HEK293T (cell line): ENCODE measurements around the gene PIGU.

ENCODE experiments used
- CTCF ChIA-PET: fragments of 350-600 bp; formaldehyde crosslinking; extraction: SDS; loops from one replicate; lab custom pipeline; 2021; ENCODE audit warnings: antibody characterized with exemption, inconsistent platforms; lab: Yijun Ruan, JAX
- POLR2A ChIA-PET: fragments of 350-600 bp; formaldehyde crosslinking; extraction: SDS; loops from one replicate; lab custom pipeline; 2020; ENCODE audit warnings: antibody characterized with exemption, inconsistent platforms; lab: Yijun Ruan, JAX
- DNase-seq: peaks from one replicate; pipeline ENCODE4 v3.0.0; 2012; ENCODE audit warnings: mixed read lengths; ENCODE audit errors: extremely low spot score
- ARNT ChIP-seq: fragments of 450-650 bp; IDR thresholded peaks from 2 replicates; pipeline ENCODE4 v1.6.1; 2017; ENCODE audit warnings: mild to moderate bottlenecking
- BHLHE40 ChIP-seq: fragments of 450-650 bp; IDR thresholded peaks from 2 replicates; pipeline ENCODE4 v1.6.1; 2016; ENCODE audit warnings: mild to moderate bottlenecking, moderate library complexity, borderline replicate concordance
- CTBP1 ChIP-seq: fragments of 450-650 bp; IDR thresholded peaks from 2 replicates; pipeline ENCODE4 v1.6.1; 2016; ENCODE audit warnings: borderline replicate concordance
- ELF4 ChIP-seq: fragments of 450-650 bp; IDR thresholded peaks from 2 replicates; pipeline ENCODE4 v1.6.1; 2017; ENCODE audit warnings: antibody characterized with exemption
- FOXA1 ChIP-seq: fragments of 450-650 bp; IDR thresholded peaks from 2 replicates; pipeline ENCODE4 v1.6.1; 2016; ENCODE audit warnings: mild to moderate bottlenecking
- FOXK2 ChIP-seq: fragments of 450-650 bp; IDR thresholded peaks from 2 replicates; pipeline ENCODE4 v1.6.1; 2016; ENCODE audit warnings: mild to moderate bottlenecking
- FOXM1 ChIP-seq: fragments of 450-650 bp; IDR thresholded peaks from 2 replicates; pipeline ENCODE4 v1.6.1; 2017; ENCODE audit warnings: mild to moderate bottlenecking, borderline replicate concordance
- HDGF ChIP-seq: fragments of 450-650 bp; IDR thresholded peaks from 2 replicates; pipeline ENCODE4 v1.6.1; 2017; ENCODE audit warnings: antibody characterized with exemption, borderline replicate concordance
- L3MBTL2 ChIP-seq: fragments of 450-650 bp; conservative IDR thresholded peaks from 2 replicates; pipeline ENCODE4 v1.6.1; 2016; ENCODE audit warnings: mild to moderate bottlenecking
- LEF1 ChIP-seq: fragments of 450-650 bp; IDR thresholded peaks from 2 replicates; pipeline ENCODE4 v1.6.1; 2017; ENCODE audit warnings: mild to moderate bottlenecking, borderline replicate concordance
- NFRKB ChIP-seq: fragments of 450-650 bp; IDR thresholded peaks from 2 replicates; pipeline ENCODE4 v1.6.1; 2016; ENCODE audit warnings: mild to moderate bottlenecking, moderate library complexity
- SP1 ChIP-seq: fragments of 450-650 bp; IDR thresholded peaks from 2 replicates; pipeline ENCODE4 v1.6.1; 2017
- SUZ12 ChIP-seq: fragments of 450-650 bp; IDR thresholded peaks from 2 replicates; pipeline ENCODE4 v1.6.1; 2016; ENCODE audit warnings: mild to moderate bottlenecking
- TARDBP ChIP-seq: fragments of 450-650 bp; IDR thresholded peaks from 2 replicates; pipeline ENCODE4 v1.6.1; 2016
- ZNF384 ChIP-seq: fragments of 450-650 bp; IDR thresholded peaks from 2 replicates; pipeline ENCODE4 v1.6.1; 2016
- TF ChIP-seq, protein P1 (sequence below): fragments of 450-650 bp; IDR thresholded peaks from 2 replicates; pipeline ENCODE4 v1.6.1; 2016

The PIGU gene

DNA sequence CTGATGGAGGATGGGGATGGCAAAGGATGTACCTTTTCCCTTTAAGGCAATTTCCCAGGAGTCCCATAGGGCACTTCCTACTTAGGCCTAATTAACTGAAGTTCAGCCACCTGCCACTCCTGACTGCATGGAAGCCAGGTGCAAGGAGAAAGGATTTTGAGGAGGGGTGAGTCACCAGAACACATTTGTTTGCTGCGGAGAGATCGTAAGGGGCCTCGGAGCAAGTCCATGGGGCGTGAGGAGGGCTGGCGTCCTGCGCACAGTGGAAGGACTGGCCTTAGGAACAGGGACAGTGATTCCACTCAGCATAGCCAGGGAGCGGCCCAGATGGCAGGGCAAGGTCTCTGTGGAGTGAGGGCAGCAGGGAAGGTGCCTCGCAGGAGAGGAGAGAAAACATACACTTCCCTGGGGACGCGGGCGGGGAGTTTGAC, 130.1 kb downstream of the PIGU start:
- no peak for DNase-seq
- CTCF ChIA-PET = no interaction called here
- TF ChIP-seq HDGF = no peak
- POLR2A ChIA-PET = no interaction called here

DNA sequence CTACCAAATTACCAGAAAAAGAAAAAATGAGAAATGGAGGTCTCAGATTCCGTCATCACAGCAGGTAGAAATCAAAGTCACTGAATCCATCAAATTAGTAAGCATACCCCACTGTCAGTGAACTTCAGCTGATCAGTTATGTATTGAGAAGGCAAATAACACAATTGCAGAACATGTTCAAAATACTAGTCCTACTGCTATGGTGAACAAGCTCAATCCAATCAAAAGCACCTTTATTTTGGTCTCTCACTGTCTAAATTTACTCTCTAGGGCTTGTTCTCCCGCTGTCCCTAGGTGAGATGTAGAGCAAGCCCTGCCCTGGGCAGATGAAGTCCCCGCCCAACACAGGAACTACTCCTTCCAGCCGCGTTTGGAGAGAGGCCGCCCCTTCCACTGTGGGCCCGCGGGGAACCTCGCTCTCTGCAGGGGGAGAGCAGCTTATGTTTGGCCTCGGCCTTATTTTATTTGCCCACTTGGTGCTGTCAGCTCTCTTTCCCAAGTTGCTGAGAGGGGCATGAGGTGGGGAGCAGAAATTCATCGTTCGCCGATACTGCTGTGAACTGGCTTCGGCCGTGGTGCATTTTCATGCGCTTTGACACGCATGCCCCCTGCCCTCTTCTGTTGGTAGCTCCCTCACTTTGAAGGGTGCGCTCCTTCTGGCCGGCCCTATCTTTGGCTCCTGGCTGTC, 132.6 kb downstream of the PIGU start:
- ChIA-PET CTCF (interaction anchor here (1.0 kb wide), 1 partner anchor 225 kb away, joined by 3 read pairs; no protein-coding TSS in a partner anchor), POLR2A (no interaction called here)
- no peak for DNase-seq
- TF ChIP-seq, protein P1, sequence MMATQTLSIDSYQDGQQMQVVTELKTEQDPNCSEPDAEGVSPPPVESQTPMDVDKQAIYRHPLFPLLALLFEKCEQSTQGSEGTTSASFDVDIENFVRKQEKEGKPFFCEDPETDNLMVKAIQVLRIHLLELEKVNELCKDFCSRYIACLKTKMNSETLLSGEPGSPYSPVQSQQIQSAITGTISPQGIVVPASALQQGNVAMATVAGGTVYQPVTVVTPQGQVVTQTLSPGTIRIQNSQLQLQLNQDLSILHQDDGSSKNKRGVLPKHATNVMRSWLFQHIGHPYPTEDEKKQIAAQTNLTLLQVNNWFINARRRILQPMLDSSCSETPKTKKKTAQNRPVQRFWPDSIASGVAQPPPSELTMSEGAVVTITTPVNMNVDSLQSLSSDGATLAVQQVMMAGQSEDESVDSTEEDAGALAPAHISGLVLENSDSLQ = no peak
- no peak for TF ChIP-seq BHLHE40
- no peak for TF ChIP-seq ARNT
- TF ChIP-seq FOXK2 = no peak
- no peak for TF ChIP-seq SP1
- TF ChIP-seq TARDBP = no peak
- no peak for TF ChIP-seq SUZ12
- no peak for TF ChIP-seq FOXA1
- TF ChIP-seq CTBP1 = no peak
- no peak for TF ChIP-seq ELF4
- no peak for TF ChIP-seq L3MBTL2
- no peak for TF ChIP-seq ZNF384
- no peak for TF ChIP-seq NFRKB
- no peak for TF ChIP-seq HDGF

DNA sequence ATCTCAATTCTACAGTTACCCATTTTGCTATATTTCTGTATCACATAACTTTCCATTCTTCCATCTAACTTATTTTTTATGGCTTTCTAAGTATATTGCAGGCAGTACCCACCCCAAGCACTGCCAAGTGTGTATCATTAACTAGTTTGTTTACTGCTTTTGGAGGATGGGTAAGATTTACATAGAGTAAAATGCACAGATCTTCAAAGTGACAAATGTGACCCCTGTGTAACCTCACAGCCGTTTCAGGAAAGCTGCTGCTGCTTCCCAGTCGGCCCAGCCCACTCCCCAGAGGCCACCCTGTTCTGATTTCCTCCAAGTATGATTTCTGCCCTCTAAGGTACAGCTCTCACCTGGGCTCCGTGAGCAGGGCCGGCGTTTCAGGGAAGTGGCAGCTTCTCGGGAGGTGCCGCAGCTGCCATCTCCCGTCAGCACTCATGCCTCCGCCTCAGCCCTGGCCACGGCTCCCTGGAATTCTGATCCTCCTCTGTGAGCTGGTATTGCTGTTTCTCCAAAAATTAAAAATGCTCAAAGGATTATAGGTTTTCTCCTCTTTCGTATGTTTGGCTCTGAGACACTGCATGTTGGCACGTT, 133.3 kb downstream of the PIGU start:
- no peak for DNase-seq

GRCh38 chr20:34542439-34542838, 134.5 kb downstream of the PIGU start:
- TF ChIP-seq, protein P1 = no peak
- TF ChIP-seq BHLHE40 (no peak), ZNF384 (no peak), CTBP1 (no peak), L3MBTL2 (no peak), ELF4 (no peak), FOXA1 (no peak), HDGF (no peak), NFRKB (no peak), FOXK2 (no peak), SP1 (no peak), ARNT (no peak), FOXM1 (no peak), SUZ12 (no peak), LEF1 (no peak)
- ChIA-PET CTCF (no interaction called here), POLR2A (no interaction called here)
- no peak for DNase-seq

More for the DNA sequence above, 133.3 kb downstream of the PIGU start:
- CTCF ChIA-PET = no interaction called here
- POLR2A ChIA-PET = no interaction called here
- TF ChIP-seq FOXA1 = no peak
- TF ChIP-seq TARDBP = no peak
- TF ChIP-seq CTBP1 = no peak
- TF ChIP-seq ELF4 = no peak
- TF ChIP-seq ARNT = no peak
- TF ChIP-seq BHLHE40 = no peak
- no peak for TF ChIP-seq SP1
- TF ChIP-seq ZNF384 = no peak
- no peak for TF ChIP-seq FOXK2
- no peak for TF ChIP-seq SUZ12
- no peak for TF ChIP-seq L3MBTL2
- TF ChIP-seq, protein P1 = no peak
- no peak for TF ChIP-seq FOXM1
- TF ChIP-seq NFRKB = no peak
- no peak for TF ChIP-seq HDGF
- no peak for TF ChIP-seq LEF1

- ChIA-PET POLR2A (no interaction called here), CTCF (no interaction called here)
- TF ChIP-seq ARNT = no peak
- DNase-seq = no peak
Measured at GRCh38 chr20:34541917-34542316, 135.0 kb downstream of the PIGU start.

GRCh38 chr20:34541264-34541901, 135.5 kb downstream of the PIGU start:
- ChIA-PET POLR2A (no interaction called here), CTCF (no interaction called here)
- DNase-seq = no peak
- TF ChIP-seq NFRKB (no peak), FOXA1 (no peak), SP1 (no peak), LEF1 (no peak), HDGF (no peak), ELF4 (no peak), FOXM1 (no peak), ZNF384 (no peak), ARNT (no peak), L3MBTL2 (no peak), TARDBP (no peak), CTBP1 (no peak), BHLHE40 (no peak), FOXK2 (no peak), SUZ12 (no peak)
- TF ChIP-seq, protein P1 = no peak
